KMS-11 (cell line): ENCODE measurements around the gene TTF2.

Experiments used
- H2AFZ ChIP-seq: fragments of 200-600 bp; sonication (generic); 2 replicates; pipeline ENCODE4 v1.6.1; 2016; ENCODE audit warnings: antibody characterized with exemption, mixed run types, low read depth
- H3K27ac ChIP-seq: fragments of 200-600 bp; sonication (generic); 2 replicates; pipeline ENCODE4 v1.6.1; 2016; ENCODE audit warnings: mild to moderate bottlenecking, mixed run types
- H3K27me3 ChIP-seq: fragments of 200-600 bp; sonication (generic); 2 replicates; pipeline ENCODE4 v1.6.1; 2017; ENCODE audit warnings: mild to moderate bottlenecking, low read depth, mixed run types, moderate library complexity; ENCODE audit not compliant: insufficient read depth
- H3K36me3 ChIP-seq: fragments of 200-600 bp; sonication (generic); 2 replicates; pipeline ENCODE4 v1.6.1; 2017; ENCODE audit warnings: mild to moderate bottlenecking, mixed run types; ENCODE audit not compliant: insufficient read depth
- H3K4me1 ChIP-seq: fragments of 200-600 bp; sonication (generic); 2 replicates; pipeline ENCODE4 v1.6.1; 2016; ENCODE audit warnings: mild to moderate bottlenecking, low read depth, mixed run types; ENCODE audit not compliant: poor library complexity, severe bottlenecking
- H3K4me2 ChIP-seq: fragments of 200-600 bp; sonication (generic); 2 replicates; pipeline ENCODE4 v1.7.0; 2016; ENCODE audit warnings: mild to moderate bottlenecking, mixed run types
- H3K4me3 ChIP-seq: fragments of 200-600 bp; sonication (generic); IDR thresholded peaks from 2 replicates; pipeline ENCODE4 v1.6.1; 2017; ENCODE audit warnings: low read depth, low read length, mixed read lengths; ENCODE audit not compliant: insufficient read depth
- H3K79me2 ChIP-seq: fragments of 200-600 bp; sonication (generic); 2 replicates; pipeline ENCODE4 v1.6.1; 2016; ENCODE audit warnings: low read depth, mixed run types; ENCODE audit not compliant: insufficient read depth
- H3K9ac ChIP-seq: fragments of 200-600 bp; sonication (generic); 2 replicates; pipeline ENCODE4 v1.6.1; 2016; ENCODE audit warnings: mild to moderate bottlenecking, mixed run types
- H4K20me1 ChIP-seq: fragments of 200-600 bp; sonication (generic); 2 replicates; pipeline ENCODE4 v1.6.1; 2016; ENCODE audit warnings: mild to moderate bottlenecking, mixed run types; ENCODE audit not compliant: insufficient read depth
- CTCF ChIP-seq: fragments of 200-600 bp; sonication (generic); conservative IDR thresholded peaks from 2 replicates; pipeline ENCODE4 v1.6.1; 2017; ENCODE audit warnings: low read depth, mild to moderate bottlenecking, antibody characterized with exemption, low read length, moderate library complexity, mixed read lengths

TTF2 gene

GRCh38 chr1:117059678-117060440, at the start of gene TTF2:
TSS of gene TTF2 (plus strand) at chr1:117060326. CDS start at chr1:117060347, 21 bp downstream.
- H3K79me2 ChIP-seq = peaks cover 17% of the 10 kb centered on the region; the same call in 1 of the 2 replicates
- H3K4me1 ChIP-seq = peaks cover 34% of the 10 kb centered on the region
- H3K27me3 ChIP-seq = no peaks in the 10 kb centered on the region
- peak within 1 kb of the TSS; percentile 69 for H2AFZ ChIP-seq
- peak within 1 kb of the TSS; percentile 83 for H3K4me2 ChIP-seq
- H4K20me1 ChIP-seq = no peaks in the 10 kb centered on the region
- H3K9ac ChIP-seq = peak within 1 kb of the TSS; percentile 91
- peak; percentile 37; the same call in 1 of the 2 replicates for TF ChIP-seq CTCF
- peak within 1 kb of the TSS; percentile 17 for H3K4me3 ChIP-seq
- H3K27ac ChIP-seq = peak within 1 kb of the TSS; percentile 93
- no peaks in the 10 kb centered on the region for H3K36me3 ChIP-seq

- Histone ChIP-seq H3K9ac (no peak overlapping the region), H3K27ac (no peak overlapping the region), H3K4me3 (no peak overlapping the region), H3K79me2 (no peaks in the 10 kb centered on the region), H3K27me3 (no peaks in the 10 kb centered on the region), H3K36me3 (no peaks in the 10 kb centered on the region), H3K4me1 (no peaks in the 10 kb centered on the region), H4K20me1 (no peaks in the 10 kb centered on the region), H3K4me2 (no peak overlapping the region), H2AFZ (no peak overlapping the region)
- no peak for TF ChIP-seq CTCF
These were observed 48.8 kb upstream of the TTF2 start for GRCh38 chr1:117011334-117011733.

GRCh38 chr1:117013309-117013858, 46.7 kb upstream of the TTF2 start:
- Histone ChIP-seq H3K36me3 (no peaks in the 10 kb centered on the region), H3K4me2 (no peak overlapping the region), H3K4me1 (no peaks in the 10 kb centered on the region), H3K27me3 (no peaks in the 10 kb centered on the region), H3K4me3 (no peak overlapping the region), H3K9ac (no peak overlapping the region), H3K79me2 (no peaks in the 10 kb centered on the region), H3K27ac (no peak overlapping the region), H4K20me1 (no peaks in the 10 kb centered on the region), H2AFZ (no peak overlapping the region)
- no peak for TF ChIP-seq CTCF

GRCh38 chr1:117014209-117014608, 45.9 kb upstream of the TTF2 start:
- Histone ChIP-seq H3K36me3 (no peaks in the 10 kb centered on the region), H3K4me2 (no peak overlapping the region)

More at GRCh38 chr1:117014209-117014608, 45.9 kb upstream of the TTF2 start:
- Histone ChIP-seq H3K4me1 (no peaks in the 10 kb centered on the region), H3K27me3 (no peaks in the 10 kb centered on the region), H2AFZ (no peak overlapping the region), H3K4me3 (no peak overlapping the region), H3K79me2 (no peaks in the 10 kb centered on the region), H4K20me1 (no peaks in the 10 kb centered on the region), H3K9ac (no peak overlapping the region), H3K27ac (no peak overlapping the region)
- no peak for TF ChIP-seq CTCF
